ENCODE data around the gene RARRES1. TPM values are rescaled to one million over a fixed set of nuclear protein-coding genes. Genes with fewer than 3 reads are reported as not detected.

Gene RARRES1, protein sequence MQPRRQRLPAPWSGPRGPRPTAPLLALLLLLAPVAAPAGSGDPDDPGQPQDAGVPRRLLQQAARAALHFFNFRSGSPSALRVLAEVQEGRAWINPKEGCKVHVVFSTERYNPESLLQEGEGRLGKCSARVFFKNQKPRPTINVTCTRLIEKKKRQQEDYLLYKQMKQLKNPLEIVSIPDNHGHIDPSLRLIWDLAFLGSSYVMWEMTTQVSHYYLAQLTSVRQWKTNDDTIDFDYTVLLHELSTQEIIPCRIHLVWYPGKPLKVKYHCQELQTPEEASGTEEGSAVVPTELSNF
- total RNA-seq (2014; rRNA removed; shearing (Covaris generic)), result 0.58 TPM in 1 of 2 replicates, not detected in the other
- not detected in 2 replicates for polyA plus RNA-seq (2015; cell fraction: cytosol; rRNA removed)
- not detected in 2 replicates for polyA plus RNA-seq (2015; cell fraction: nucleus; rRNA removed)

DNA sequence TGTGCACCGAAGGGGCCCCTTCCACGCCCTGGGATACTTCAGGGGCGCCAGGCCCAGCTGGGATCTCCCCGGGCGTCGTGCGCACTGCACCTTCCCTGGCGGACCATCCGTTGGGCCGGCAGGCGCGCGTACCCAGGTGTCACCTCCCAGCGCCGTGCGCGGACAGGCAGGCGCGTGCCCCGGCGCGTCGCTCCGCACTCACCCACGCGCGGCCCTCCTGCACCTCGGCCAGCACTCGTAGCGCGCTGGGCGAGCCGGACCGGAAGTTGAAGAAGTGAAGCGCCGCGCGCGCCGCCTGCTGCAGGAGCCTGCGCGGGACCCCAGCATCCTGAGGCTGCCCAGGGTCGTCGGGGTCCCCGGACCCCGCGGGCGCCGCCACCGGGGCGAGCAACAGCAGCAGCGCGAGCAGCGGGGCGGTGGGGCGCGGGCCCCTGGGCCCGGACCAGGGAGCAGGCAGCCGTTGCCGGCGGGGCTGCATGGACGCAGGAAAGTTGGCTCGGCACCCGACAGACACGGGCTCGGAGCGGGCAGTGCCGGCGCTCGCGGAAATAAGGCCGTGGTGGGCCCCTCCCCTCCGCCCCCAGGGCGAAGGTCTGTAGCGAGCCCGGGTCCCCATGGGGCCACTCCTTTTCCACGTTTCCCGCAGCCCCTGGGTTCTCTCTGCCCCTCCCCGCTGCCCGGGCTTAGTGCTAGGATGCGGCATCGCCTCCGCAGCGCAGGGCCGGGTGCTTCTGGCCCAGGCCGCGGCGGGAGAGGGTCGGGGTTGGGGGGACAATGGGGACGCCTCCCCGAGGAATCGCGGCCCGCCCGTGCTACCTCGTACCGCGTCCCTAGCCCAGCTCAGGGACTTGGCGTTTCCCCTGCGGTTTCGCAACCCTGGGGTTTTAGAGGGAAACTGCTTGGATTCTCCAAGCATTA, at the start of gene RARRES1:
RARRES1 (minus strand) TSS at position 520 of the 918 bp plus-strand sequence; CDS start at position 478, 42 bp downstream.
- in situ Hi-C loops (cut with HindIII; ENCODE audit: low pct_unique_long_range_greater_than_20kb, low sequenced_read_pairs), result no loop called here
- no peak for DNase-seq (ENCODE audit: low read depth, low spot score)

DNA sequence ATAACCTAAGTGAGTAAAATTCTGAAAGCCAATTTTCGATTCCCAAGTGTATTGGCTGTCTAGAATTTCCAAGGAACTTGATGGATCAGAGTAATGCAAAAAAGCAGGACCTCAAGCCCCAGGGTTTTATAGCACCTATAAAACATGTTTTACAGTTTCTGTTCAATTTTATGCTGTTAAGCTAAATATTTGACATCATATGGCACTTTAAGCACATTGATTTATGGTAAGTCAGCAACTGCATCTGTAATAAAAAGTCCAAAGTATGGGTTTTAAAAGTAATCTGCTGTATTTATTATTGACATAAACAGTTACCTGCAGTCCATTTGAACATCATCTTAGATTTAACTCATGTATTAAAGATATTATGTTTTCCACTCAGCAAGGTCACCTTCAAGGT, 49.6 kb upstream of the RARRES1 start:
- DNase-seq (ENCODE audit: low read depth, low spot score), result no peak
- in situ Hi-C loops (cut with HindIII; ENCODE audit: low pct_unique_long_range_greater_than_20kb, low sequenced_read_pairs), result no loop called here

- in situ Hi-C loops (cut with HindIII; ENCODE audit: low pct_unique_long_range_greater_than_20kb, low sequenced_read_pairs), result no loop called here
- DNase-seq (ENCODE audit: low read depth, low spot score), result no peak
These were observed 48.9 kb upstream of the RARRES1 start for GRCh38 chr3:158781191-158781590.

GRCh38 chr3:158780766-158781165, 48.5 kb upstream of the RARRES1 start:
- no peak for DNase-seq (ENCODE audit: low read depth, low spot score)
- in situ Hi-C loops (cut with HindIII; ENCODE audit: low pct_unique_long_range_greater_than_20kb, low sequenced_read_pairs), result no loop called here

GRCh38 chr3:158777161-158777873, 45.1 kb upstream of the RARRES1 start:
- in situ Hi-C loops (cut with HindIII; ENCODE audit: low pct_unique_long_range_greater_than_20kb, low sequenced_read_pairs), result no loop called here
- DNase-seq (ENCODE audit: low read depth, low spot score), result no peak

DNA sequence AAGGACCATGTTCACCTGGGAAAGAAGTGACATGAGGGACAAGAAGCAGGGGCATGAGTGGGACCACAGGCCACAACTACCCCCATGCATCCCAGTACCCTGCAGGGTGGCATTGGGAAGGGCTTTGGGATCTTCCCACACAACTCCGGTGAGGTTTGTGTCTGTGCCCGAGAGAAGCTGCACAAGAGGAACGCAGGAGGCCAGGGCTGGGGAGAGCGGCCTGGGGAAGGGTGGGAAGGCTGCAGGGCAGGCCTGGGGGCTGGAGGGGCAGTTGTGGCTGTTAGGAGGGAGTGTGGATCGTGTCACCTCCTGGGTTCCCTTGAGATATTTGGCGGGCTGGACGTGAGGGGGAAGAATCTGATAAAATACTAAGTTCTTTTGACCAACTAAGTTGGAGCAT, 44.3 kb upstream of the RARRES1 start:
- in situ Hi-C loops (cut with HindIII; ENCODE audit: low pct_unique_long_range_greater_than_20kb, low sequenced_read_pairs), result no loop called here
- DNase-seq (ENCODE audit: low read depth, low spot score), result no peak

- in situ Hi-C loops (cut with HindIII; ENCODE audit: low pct_unique_long_range_greater_than_20kb, low sequenced_read_pairs), result no loop called here
- DNase-seq (ENCODE audit: low read depth, low spot score), result no peak
These were observed 43.5 kb upstream of the RARRES1 start for GRCh38 chr3:158775426-158776410.

DNA sequence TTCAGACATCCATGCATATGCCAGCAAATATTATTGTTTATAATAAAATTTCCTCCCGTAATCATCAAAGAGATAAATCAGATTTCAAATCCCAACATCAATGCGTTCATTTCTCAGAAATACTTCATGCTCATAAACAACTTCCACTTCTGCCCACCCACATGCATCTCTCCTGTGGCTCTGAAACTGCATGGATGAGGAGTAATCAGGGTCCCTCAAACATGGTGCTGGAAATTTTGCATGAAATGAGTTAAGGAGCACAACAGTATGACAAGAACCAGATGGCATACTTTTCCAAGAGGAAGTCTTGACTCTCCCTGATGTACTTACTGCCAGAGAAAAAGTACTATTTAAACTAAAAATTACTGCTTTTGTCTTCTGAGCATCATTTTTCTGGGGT, 42.7 kb upstream of the RARRES1 start:
- DNase-seq (ENCODE audit: low read depth, low spot score), result no peak
- in situ Hi-C loops (cut with HindIII; ENCODE audit: low pct_unique_long_range_greater_than_20kb, low sequenced_read_pairs), result no loop called here

DNA sequence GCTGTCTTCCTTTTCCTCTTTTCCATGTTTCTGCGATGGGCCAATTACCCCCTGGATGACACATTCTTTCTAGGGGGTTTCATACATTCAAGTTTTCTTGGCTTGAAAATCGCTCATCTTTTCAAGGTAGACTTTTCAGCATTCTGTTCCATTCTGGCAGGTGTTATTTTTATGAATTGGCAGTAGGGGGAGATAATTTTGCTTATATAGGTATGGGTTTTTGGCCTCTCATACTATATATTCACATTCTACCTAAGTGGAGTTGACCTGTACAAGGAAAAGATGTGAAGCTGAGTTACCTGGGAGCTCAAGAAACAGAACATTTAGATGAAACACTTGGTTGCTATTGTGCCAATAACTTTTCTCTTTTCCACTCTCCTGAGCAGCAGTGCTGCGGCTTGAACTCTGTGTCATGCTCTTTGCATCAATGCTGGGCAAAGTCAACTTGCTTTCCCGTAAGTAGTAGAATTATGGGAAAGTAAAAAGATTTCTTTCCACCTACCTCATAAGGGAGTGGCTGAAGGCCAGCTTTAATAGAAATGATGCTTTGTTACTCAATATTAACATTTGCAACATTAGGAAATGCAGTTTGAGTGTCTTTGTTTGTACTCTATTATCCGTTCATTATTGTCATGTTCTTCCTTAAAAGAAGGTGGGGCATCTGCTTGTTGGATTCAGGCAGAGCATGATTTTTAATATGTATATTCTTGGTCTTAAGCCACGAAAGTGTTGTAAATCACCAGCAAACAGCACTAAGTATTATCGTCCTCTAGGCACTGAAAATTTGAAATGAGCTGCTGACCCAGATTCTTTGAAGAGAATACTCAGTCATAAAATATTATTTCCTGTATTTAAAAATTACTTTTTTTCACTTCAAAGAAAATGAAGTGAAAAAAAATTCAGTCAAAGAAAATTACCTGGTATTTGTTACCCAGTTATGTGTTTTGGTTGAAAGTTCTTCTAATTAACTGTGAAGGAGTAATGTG, 41.9 kb upstream of the RARRES1 start:
- DNase-seq (ENCODE audit: low read depth, low spot score), result no peak
- in situ Hi-C loops (cut with HindIII; ENCODE audit: low pct_unique_long_range_greater_than_20kb, low sequenced_read_pairs), result no loop called here

DNA sequence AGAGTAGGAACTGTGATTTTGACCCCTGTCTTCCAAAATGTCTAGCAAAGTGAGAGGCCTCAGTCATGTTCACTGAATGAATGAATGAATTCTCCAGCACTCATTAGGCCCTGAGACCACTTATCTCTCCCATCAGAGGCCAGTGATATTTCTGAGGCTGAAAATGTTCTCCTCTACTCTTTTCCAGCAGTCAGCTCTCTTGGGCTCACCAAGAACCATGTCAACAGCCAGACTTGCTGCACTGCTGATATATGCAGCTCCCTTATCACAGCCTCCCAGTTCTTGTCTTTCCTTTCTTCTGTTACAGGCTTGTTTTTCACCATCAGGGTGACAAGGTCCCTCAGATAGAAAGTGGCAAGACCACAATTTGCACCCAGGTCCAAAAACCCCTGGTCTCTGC, 40.9 kb upstream of the RARRES1 start:
- no peak for DNase-seq (ENCODE audit: low read depth, low spot score)
- in situ Hi-C loops (cut with HindIII; ENCODE audit: low pct_unique_long_range_greater_than_20kb, low sequenced_read_pairs), result no loop called here

- DNase-seq (ENCODE audit: low read depth, low spot score), result no peak
- in situ Hi-C loops (cut with HindIII; ENCODE audit: low pct_unique_long_range_greater_than_20kb, low sequenced_read_pairs), result no loop called here
These were observed 39.7 kb upstream of the RARRES1 start for GRCh38 chr3:158771982-158772381.

DNA sequence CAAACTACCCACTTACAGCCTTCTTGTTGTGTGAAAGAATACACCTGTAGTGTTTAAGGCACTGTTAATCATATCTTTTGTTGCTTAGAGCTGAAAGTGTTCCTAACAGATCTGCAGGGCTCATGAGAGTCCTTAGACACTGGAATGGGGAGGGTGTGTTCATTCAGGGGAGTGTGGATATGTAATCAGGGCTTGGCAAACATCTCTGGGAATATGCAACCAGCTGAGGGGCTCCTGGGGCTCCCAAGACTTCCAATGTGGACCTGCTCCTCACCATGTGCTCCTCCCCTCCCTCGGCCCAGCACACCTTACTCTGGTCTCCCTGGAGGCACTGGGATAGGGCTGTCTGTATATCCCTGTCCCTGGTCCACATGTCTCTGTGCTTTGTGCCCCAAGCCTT, 39.3 kb upstream of the RARRES1 start:
- DNase-seq (ENCODE audit: low read depth, low spot score), result no peak
- in situ Hi-C loops (cut with HindIII; ENCODE audit: low pct_unique_long_range_greater_than_20kb, low sequenced_read_pairs), result no loop called here

GRCh38 chr3:158770741-158771350, 38.6 kb upstream of the RARRES1 start:
- DNase-seq (ENCODE audit: low read depth, low spot score), result no peak
- in situ Hi-C loops (cut with HindIII; ENCODE audit: low pct_unique_long_range_greater_than_20kb, low sequenced_read_pairs), result no loop called here

DNA sequence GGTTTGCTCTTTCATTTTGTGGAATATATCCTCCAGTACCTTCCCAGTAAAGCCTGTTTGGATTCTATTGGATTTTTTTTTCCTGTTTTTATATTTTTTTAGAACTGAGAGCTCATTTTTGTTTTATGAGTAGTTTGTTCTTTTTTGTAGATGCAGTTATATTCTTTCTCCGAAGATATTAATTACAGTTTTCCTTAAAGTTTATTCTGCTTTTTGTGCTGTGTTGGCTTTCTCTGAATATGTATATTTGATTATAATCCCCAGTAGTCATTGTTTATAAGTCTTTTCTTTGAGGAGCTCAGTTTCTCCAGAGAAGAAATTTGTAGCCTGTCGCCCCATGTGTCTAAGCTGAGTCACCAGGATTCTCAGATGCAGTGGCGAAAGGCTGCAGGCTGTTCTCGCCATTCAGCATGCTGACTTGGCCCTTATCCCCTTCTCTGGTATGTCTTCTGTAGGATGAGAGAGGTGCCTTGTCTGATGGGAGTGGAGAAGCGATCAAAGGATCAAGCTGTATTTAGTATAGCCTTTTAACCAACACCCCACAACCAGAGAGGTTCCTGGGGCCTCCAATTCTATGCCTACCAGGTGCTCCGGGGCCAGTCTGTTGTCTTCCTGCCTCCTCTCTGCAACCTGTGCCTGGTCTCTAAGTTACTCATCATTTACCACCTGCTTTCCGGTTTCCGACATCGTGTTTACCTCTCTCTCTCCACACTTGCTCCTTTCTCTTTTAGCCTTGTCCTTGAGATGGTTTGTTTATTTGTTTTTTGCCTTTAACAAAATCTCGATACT, 37.9 kb upstream of the RARRES1 start:
- in situ Hi-C loops (cut with HindIII; ENCODE audit: low pct_unique_long_range_greater_than_20kb, low sequenced_read_pairs), result no loop called here
- no peak for DNase-seq (ENCODE audit: low read depth, low spot score)

- in situ Hi-C loops (cut with HindIII; ENCODE audit: low pct_unique_long_range_greater_than_20kb, low sequenced_read_pairs), result no loop called here
- DNase-seq (ENCODE audit: low read depth, low spot score), result no peak
These were observed 37.3 kb upstream of the RARRES1 start for GRCh38 chr3:158769549-158769948.
